CD4-positive, alpha-beta T cell (primary cell): ENCODE results near the gene KIF22. TPM values are rescaled to one million over a fixed set of nuclear protein-coding genes. Genes with fewer than 3 reads are reported as not detected.

Experiments
- ATAC-seq: fragments of 200-7000 bp; cut with Tn5 transposase; one replicate; pipeline ENCODE4 v1.10.0; 2022; ENCODE audit warnings: mild to moderate bottlenecking; ENCODE audit not compliant: poor library complexity
- CTCF ChIA-PET: fragments of 350-600 bp; sonication (Branson Sonifier 250); formaldehyde crosslinking; loops from one replicate; lab custom pipeline; 2021; ENCODE audit warnings: antibody characterized with exemption, inconsistent platforms; lab: Charles Lee
- POLR2A ChIA-PET: fragments of 350-600 bp; sonication (Branson Sonifier 250); formaldehyde crosslinking; loops from one replicate; lab custom pipeline; 2021; ENCODE audit warnings: antibody characterized with exemption, inconsistent platforms; lab: Charles Lee
- DNase-seq, 14 experiments: peaks; one replicate each; pipeline ENCODE4 v3.0.0-alpha.2; 2013 to 2020; ENCODE audit warnings: mixed read lengths in 2 of 14
- H3K27ac ChIP-seq, 2 donors: one replicate each; pipeline versions ENCODE4 v1.5.1 to v1.7.0; 2013; ENCODE audit warnings: low read length in 2 of 2, low read depth in 1 of 2, mild to moderate bottlenecking in 1 of 2
- H3K27me3 ChIP-seq, 2 experiments: 1 replicate in 1 of 2; 2 replicates in 1 of 2; pipeline versions ENCODE4 v1.6.1 to v1.7.0; 2013; ENCODE audit warnings: low read length in 2 of 2, control low read depth in 1 of 2, mild to moderate bottlenecking in 1 of 2, moderate library complexity in 1 of 2; ENCODE audit not compliant: insufficient read depth in 2 of 2, control insufficient read depth in 1 of 2
- H3K36me3 ChIP-seq: one replicate; pipeline ENCODE4 v1.6.1; 2013; ENCODE audit warnings: low read length, control low read depth; ENCODE audit not compliant: insufficient read depth
- H3K4me1 ChIP-seq: one replicate; pipeline ENCODE4 v1.6.1; 2013; ENCODE audit warnings: low read length, control low read depth; ENCODE audit not compliant: insufficient read depth
- H3K4me3 ChIP-seq: one replicate; pipeline ENCODE4 v1.5.1; 2013; ENCODE audit warnings: mild to moderate bottlenecking, low read length, moderate library complexity
- H3K9me3 ChIP-seq, 2 experiments: 1 replicate in 1 of 2; 2 replicates in 1 of 2; pipeline versions ENCODE4 v1.6.1 to v1.7.0; 2013; ENCODE audit warnings: low read length in 2 of 2, mild to moderate bottlenecking in 2 of 2, control low read depth in 1 of 2, moderate library complexity in 1 of 2; ENCODE audit not compliant: control insufficient read depth in 1 of 2, insufficient read depth in 1 of 2
- H3K27ac Mint-ChIP-seq: one replicate; pipeline ENCODE4 v1.8.0; 2020; ENCODE audit warnings: mixed read lengths
- H3K27me3 Mint-ChIP-seq: one replicate; pipeline ENCODE4 v1.8.0; 2021; ENCODE audit warnings: mixed read lengths
- H3K36me3 Mint-ChIP-seq: one replicate; pipeline ENCODE4 v1.8.0; 2021; ENCODE audit warnings: low read depth, mixed read lengths
- H3K4me1 Mint-ChIP-seq: one replicate; pipeline ENCODE4 v1.8.0; 2021; ENCODE audit warnings: low read depth, mixed read lengths
- H3K4me3 Mint-ChIP-seq: one replicate; pipeline ENCODE4 v1.8.0; 2020; ENCODE audit warnings: mild to moderate bottlenecking, mixed read lengths
- H3K9me3 Mint-ChIP-seq: one replicate; pipeline ENCODE4 v1.8.0; 2020; ENCODE audit warnings: mixed read lengths
- intact Hi-C, 2 experiments: fragments of 100-400 bp; cut with DNase I in 1 of 2; cut with micrococcal nuclease in 1 of 2; formaldehyde crosslinking; loops; one replicate each; pipeline versions ENCODE4 v1.15.1 to v1.9.0; 2023 to 2025; cut with DNase I, micrococcal nuclease
- total RNA-seq, 174 experiments: library from RNA in 2 of 174; stranded (reverse) in 2 of 174; gene quantifications; one replicate each; pipeline ENCODE4 v1.2.3 and lab custom pipeline; 2021 to 2026
- TF ChIP-seq, protein P1 (sequence below): fragments of 200-600 bp; IDR thresholded peaks from one replicate; pipeline ENCODE4 v1.8.0; 2022; ENCODE audit warnings: antibody characterized with exemption, mild to moderate bottlenecking

Gene KIF22
- total RNA-seq, 2 experiments from 2014 or later, result 99.0 to 101 TPM

DNA sequence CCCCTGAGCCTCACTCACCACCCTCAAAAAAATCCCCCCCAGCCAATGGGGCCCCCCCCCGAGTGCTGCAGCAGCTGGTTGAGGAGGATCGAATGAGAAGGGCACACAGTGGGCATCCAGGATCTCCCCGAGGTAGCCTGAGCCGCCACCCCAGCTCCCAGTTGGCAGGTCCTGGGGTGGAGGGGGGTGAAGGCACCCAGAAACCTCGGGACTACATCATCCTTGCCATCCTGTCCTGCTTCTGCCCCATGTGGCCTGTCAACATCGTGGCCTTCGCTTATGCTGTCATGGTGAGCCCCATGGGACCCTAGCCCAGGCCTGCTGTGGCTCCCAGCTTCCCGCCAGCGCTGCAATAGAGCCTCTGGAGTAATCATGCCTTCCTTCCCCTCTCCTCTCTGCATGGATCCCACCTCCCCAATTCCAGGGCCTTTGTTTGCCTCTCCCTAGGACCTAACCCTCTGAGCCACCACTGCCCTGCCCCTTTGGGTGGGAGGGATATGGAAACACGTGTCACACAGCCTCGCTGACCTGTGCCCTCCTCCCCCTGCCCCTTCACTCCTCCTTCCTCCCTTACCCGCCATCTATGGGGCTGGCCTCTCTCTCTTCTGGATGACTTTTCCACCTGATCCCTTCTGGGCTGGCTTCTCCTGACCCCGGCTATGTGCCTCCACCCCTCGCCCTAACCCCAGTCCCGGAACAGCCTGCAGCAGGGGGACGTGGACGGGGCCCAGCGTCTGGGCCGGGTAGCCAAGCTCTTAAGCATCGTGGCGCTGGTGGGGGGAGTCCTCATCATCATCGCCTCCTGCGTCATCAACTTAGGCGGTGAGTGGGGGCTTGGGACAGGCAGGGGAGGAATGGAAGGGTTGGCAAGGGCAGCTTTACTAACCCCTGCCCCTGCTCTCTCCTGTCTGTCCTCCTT lies 23.4 kb downstream of the KIF22 start:
- Histone ChIP-seq H3K4me1 (peaks cover 93% of the 10 kb centered on the region), H3K4me3 (no peak overlapping the region), H3K9me3 (no peaks in the 10 kb centered on the region), H3K27ac (no peak overlapping the region), H3K27me3 (no peaks in the 10 kb centered on the region), H3K36me3 (peaks cover 28% of the 10 kb centered on the region)
- Mint-ChIP-seq H3K36me3 (peaks cover 46% of the 10 kb centered on the region), H3K4me1 (peaks cover 79% of the 10 kb centered on the region), H3K27me3 (no peaks in the 10 kb centered on the region), H3K9me3 (no peaks in the 10 kb centered on the region), H3K27ac (peak overlapping the region; percentile 49), H3K4me3 (peak overlapping the region; percentile 73)
- POLR2A ChIA-PET, result interaction anchor here (1.0 to 10.4 kb wide), 4 partner anchors 9 to 159 kb away, joined by 3 to 190 read pairs (median 76); partner anchors contain the start of genes KIF22 and MAZ
- intact Hi-C loops, result loop anchor here in 1 of 2 experiments (2.0 kb wide), 1 partner anchor 183 kb away; the partner anchor contains the start of gene INO80E
- DNase-seq, result peak in 1 of 14 experiments; percentile 39
- no peak for ATAC-seq
- TF ChIP-seq, protein P1, sequence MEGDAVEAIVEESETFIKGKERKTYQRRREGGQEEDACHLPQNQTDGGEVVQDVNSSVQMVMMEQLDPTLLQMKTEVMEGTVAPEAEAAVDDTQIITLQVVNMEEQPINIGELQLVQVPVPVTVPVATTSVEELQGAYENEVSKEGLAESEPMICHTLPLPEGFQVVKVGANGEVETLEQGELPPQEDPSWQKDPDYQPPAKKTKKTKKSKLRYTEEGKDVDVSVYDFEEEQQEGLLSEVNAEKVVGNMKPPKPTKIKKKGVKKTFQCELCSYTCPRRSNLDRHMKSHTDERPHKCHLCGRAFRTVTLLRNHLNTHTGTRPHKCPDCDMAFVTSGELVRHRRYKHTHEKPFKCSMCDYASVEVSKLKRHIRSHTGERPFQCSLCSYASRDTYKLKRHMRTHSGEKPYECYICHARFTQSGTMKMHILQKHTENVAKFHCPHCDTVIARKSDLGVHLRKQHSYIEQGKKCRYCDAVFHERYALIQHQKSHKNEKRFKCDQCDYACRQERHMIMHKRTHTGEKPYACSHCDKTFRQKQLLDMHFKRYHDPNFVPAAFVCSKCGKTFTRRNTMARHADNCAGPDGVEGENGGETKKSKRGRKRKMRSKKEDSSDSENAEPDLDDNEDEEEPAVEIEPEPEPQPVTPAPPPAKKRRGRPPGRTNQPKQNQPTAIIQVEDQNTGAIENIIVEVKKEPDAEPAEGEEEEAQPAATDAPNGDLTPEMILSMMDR, result no peak
- CTCF ChIA-PET, result interaction anchor here (1.6 kb wide), 1 partner anchor 34 kb away, joined by 5 read pairs; no protein-coding TSS in a partner anchor

DNA sequence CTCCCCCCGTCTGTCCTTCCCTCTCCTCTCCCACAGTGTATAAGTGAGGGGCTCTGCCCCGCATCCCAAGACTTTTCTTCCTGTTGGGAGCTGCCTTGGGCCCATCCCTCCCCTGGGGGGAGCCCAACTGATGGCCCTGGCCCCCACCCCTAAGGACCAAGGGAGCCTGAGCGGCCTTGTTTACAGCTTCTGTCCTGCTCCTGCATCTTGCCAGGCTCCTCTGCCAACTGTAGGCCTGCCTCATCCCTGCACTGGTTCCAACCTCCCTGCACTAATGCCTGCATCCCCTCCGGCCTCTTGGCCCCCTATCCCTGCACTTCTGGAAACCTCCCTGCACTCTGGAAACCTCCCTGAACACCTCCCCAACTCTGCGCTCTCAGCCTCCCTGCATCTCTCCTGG lies 24.0 kb downstream of the KIF22 start:
- H3K36me3 ChIP-seq, result peaks cover 28% of the 10 kb centered on the region
- H3K27me3 ChIP-seq, result no peaks in the 10 kb centered on the region
- DNase-seq (peak in 1 of 14 experiments; percentile 36), ATAC-seq (no peak)
- peak overlapping the region; percentile 97 for H3K4me3 Mint-ChIP-seq
- H3K27ac Mint-ChIP-seq, result peak overlapping the region; percentile 90
- intact Hi-C loops, result loop anchor here in 1 of 2 experiments (2.0 kb wide), 1 partner anchor 182 kb away; the partner anchor contains the start of gene INO80E
- peaks cover 93% of the 10 kb centered on the region for H3K4me1 ChIP-seq
- TF ChIP-seq, protein P1, result no peak
- peaks cover 83% of the 10 kb centered on the region for H3K4me1 Mint-ChIP-seq
- peaks cover 50% of the 10 kb centered on the region for H3K36me3 Mint-ChIP-seq
- ChIA-PET POLR2A (interaction anchor here (1.0 to 10.4 kb wide), 5 partner anchors 9 to 158 kb away, joined by 3 to 190 read pairs (median 46); partner anchors contain the start of genes KCTD13, KIF22 and MAZ), CTCF (interaction anchor here (3.5 to 4.0 kb wide), 2 partner anchors 7 to 12 kb away, joined by 49 to 75 read pairs; partner anchors contain the start of gene MAZ)
- H3K27ac ChIP-seq, result no peak overlapping the region
- no peaks in the 10 kb centered on the region for H3K9me3 Mint-ChIP-seq
- no peaks in the 10 kb centered on the region for H3K9me3 ChIP-seq
- no peaks in the 10 kb centered on the region for H3K27me3 Mint-ChIP-seq
- H3K4me3 ChIP-seq, result peak overlapping the region; percentile 95

DNA sequence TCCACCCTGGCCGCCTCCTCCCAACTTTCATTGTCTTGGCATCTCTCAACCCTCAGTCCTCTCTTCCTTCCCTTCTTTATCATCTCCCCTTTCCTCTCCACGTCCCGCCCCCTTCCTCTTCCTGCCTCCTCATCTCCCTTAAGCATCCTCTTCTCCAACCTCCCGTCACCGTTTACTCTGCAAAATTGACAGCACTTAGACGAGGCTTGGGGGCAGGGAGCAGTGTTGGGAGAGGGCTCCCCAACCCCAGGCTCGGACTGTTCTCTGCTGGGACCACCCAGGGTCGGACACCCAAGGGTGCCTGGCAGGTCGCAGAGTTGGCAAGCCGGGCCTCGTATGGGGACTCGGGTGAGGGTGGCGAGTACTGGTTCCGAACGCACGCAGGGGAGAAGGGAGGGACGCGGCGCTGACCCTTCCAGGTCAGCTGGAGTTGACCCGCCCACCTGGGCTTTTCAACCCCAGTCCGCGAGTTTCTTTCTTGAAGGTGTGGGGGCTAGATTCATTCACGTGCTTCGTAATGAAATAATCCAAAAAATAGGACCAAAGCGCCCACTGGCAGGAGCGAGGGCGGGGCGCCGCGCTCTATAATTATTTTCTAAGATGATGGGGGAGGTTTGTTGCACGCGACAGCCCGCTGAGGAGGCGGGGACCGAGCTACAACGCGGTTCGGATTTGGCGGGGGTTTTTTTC lies 24.6 kb downstream of the KIF22 start:
- H3K4me1 Mint-ChIP-seq, result peaks cover 83% of the 10 kb centered on the region
- H3K36me3 ChIP-seq, result peaks cover 28% of the 10 kb centered on the region
- TF ChIP-seq, protein P1, result no peak
- peak overlapping the region; percentile 90 for H3K27ac Mint-ChIP-seq
- peak overlapping the region; percentile 70 to 84 for H3K27ac ChIP-seq
- peaks cover 50% of the 10 kb centered on the region for H3K36me3 Mint-ChIP-seq
- intact Hi-C loops, result loop anchor here in 1 of 2 experiments (2.0 kb wide), 1 partner anchor 182 kb away; the partner anchor contains the start of gene INO80E
- no peaks in the 10 kb centered on the region for H3K9me3 ChIP-seq
- H3K27me3 Mint-ChIP-seq, result no peaks in the 10 kb centered on the region
- H3K9me3 Mint-ChIP-seq, result no peaks in the 10 kb centered on the region
- ATAC-seq, result peak; percentile 24
- peak overlapping the region; percentile 97 for H3K4me3 Mint-ChIP-seq
- H3K4me3 ChIP-seq, result peak overlapping the region; percentile 95
- H3K4me1 ChIP-seq, result peaks cover 93% of the 10 kb centered on the region
- no peaks in the 10 kb centered on the region for H3K27me3 ChIP-seq
- DNase-seq, result peak in 5 of 14 experiments; percentile 29 to 69 (median 49)
- POLR2A ChIA-PET, result interaction anchor here (0.6 to 10.4 kb wide), 21 partner anchors 10 to 555 kb away, joined by 3 to 190 read pairs (median 4); partner anchors contain the start of genes ASPHD1, CDIPT, KCTD13 and KIF22
- CTCF ChIA-PET, result interaction anchor here (0.6 to 4.0 kb wide), 15 partner anchors 8 to 147 kb away, joined by 3 to 75 read pairs (median 4); partner anchors contain the start of genes CDIPT, KIF22, MAZ and TMEM219
